ENCODE measurements around the gene SORT1. TPM values are rescaled to one million over a fixed set of nuclear protein-coding genes. Genes with fewer than 3 reads are reported as not detected.

SORT1 gene
- total and polyA plus RNA-seq, 8 donors, result 4.6 to 481 (median 36.6) TPM

GRCh38 chr1:109393617-109394233, 4.0 kb downstream of the SORT1 start:
- H3K4me3 ChIP-seq, result peak overlapping the region in 2 of 4 donors; percentile 17 to 22
- 31 to 41% (median 33%) methylated on average over 2 of the region's 2 CpGs for WGBS, 5 donors
- H3K9me3 ChIP-seq, result no peaks in the 10 kb centered on the region
- H3K27me3 ChIP-seq, result no peaks in the 10 kb centered on the region
- intact Hi-C loops (cut with DNase I; ENCODE audit: low total_unique reads), result no loop called here
- TF ChIP-seq POLR2A (IDR thresholded peaks at IDR 0.05) (no peak), POLR2AphosphoS5 (IDR thresholded peaks at IDR 0.05) (no peak), EP300 (IDR thresholded peaks at IDR 0.05) (no peak), CTCF (IDR thresholded peaks at IDR 0.05) (no peak)
- no peaks in the 10 kb centered on the region for H3K36me3 ChIP-seq
- peaks cover 55 to 91% (median 79%) of the 10 kb centered on the region in 4 donors for H3K4me1 ChIP-seq
- peak overlapping the region in 4 of 5 donors; percentile 84 to 90 (median 88) for H3K27ac ChIP-seq
- no peak for DNase-seq

- H3K9me3 ChIP-seq, result no peaks in the 10 kb centered on the region
- no peaks in the 10 kb centered on the region for H3K27me3 ChIP-seq
- intact Hi-C loops (cut with DNase I; ENCODE audit: low total_unique reads), result no loop called here
- H3K4me3 ChIP-seq, result peak overlapping the region; percentile 17 to 22 (median 18)
- DNase-seq, result peak; percentile 65 to 80
- peaks cover 48 to 89% (median 79%) of the 10 kb centered on the region in 4 donors for H3K4me1 ChIP-seq
- peak overlapping the region; percentile 81 to 90 (median 86) for H3K27ac ChIP-seq
- 16 to 23% (median 22%) methylated on average over 10 of the region's 10 CpGs for WGBS, 5 donors
- TF ChIP-seq CTCF (IDR thresholded peaks at IDR 0.05) (no peak), EP300 (IDR thresholded peaks at IDR 0.05) (no peak), POLR2AphosphoS5 (IDR thresholded peaks at IDR 0.05) (peak in 2 of 3 donors; percentile 62)
- H3K36me3 ChIP-seq, result no peaks in the 10 kb centered on the region
Measured at GRCh38 chr1:109392788-109393616, 4.7 kb downstream of the SORT1 start.

GRCh38 chr1:109392037-109392787, 5.5 kb downstream of the SORT1 start:
- Histone ChIP-seq H3K4me1 (peaks cover 47 to 95% (median 82%) of the 10 kb centered on the region in 4 donors), H3K9me3 (no peaks in the 10 kb centered on the region), H3K36me3 (no peaks in the 10 kb centered on the region), H3K27me3 (no peaks in the 10 kb centered on the region), H3K4me3 (peak overlapping the region; percentile 17 to 22 (median 18)), H3K27ac (peak overlapping the region; percentile 81 to 90 (median 86))
- DNase-seq, result no peak
- intact Hi-C loops (cut with DNase I; ENCODE audit: low total_unique reads), result no loop called here
- TF ChIP-seq EP300 (IDR thresholded peaks at IDR 0.05) (no peak), CTCF (IDR thresholded peaks at IDR 0.05) (no peak)
- whole genome bisulfite sequencing, 5 donors, result 42 to 65% (median 57%) methylated on average over 4 of the region's 4 CpGs

- no peak for DNase-seq
- peaks cover 43 to 97% (median 83%) of the 10 kb centered on the region in 4 donors for H3K4me1 ChIP-seq
- H3K27ac ChIP-seq, result peak overlapping the region in 4 of 5 donors; percentile 84 to 90 (median 88)
- intact Hi-C loops (cut with DNase I; ENCODE audit: low total_unique reads), result no loop called here
- no peaks in the 10 kb centered on the region for H3K27me3 ChIP-seq
- H3K4me3 ChIP-seq, result peak overlapping the region in 2 of 4 donors; percentile 17
- H3K36me3 ChIP-seq, result no peaks in the 10 kb centered on the region
- TF ChIP-seq CTCF (IDR thresholded peaks at IDR 0.05), result no peak
- no peak for TF ChIP-seq POLR2AphosphoS5 (IDR thresholded peaks at IDR 0.05)
- TF ChIP-seq POLR2A (IDR thresholded peaks at IDR 0.05), result no peak
- no peak for TF ChIP-seq EP300 (IDR thresholded peaks at IDR 0.05)
- H3K9me3 ChIP-seq, result no peaks in the 10 kb centered on the region
Measured at GRCh38 chr1:109391626-109392025, 6.1 kb downstream of the SORT1 start.
